Measurements from ENCODE around the gene TNS1. TPM values are rescaled to one million over a fixed set of nuclear protein-coding genes. Genes with fewer than 3 reads are reported as not detected.

Gene TNS1
- total and polyA plus RNA-seq, 4 donors: 67.0 to 377 (median 208) TPM

GRCh38 chr2:217803653-217803960 is 199.2 kb downstream of the TNS1 start:
- no peak overlapping the region for H3K9ac ChIP-seq (ENCODE audit: insufficient read depth in 1 of 2, low read length in 2 of 2)
- 67 to 74% methylated on average over 3 of the region's 3 CpGs for WGBS, 2 donors
- peaks cover 39 to 60% (median 57%) of the 10 kb centered on the region in 4 donors for H3K36me3 ChIP-seq (ENCODE audit: control insufficient read depth in 4 of 4, insufficient read depth in 4 of 4, low read length in 4 of 4)
- peaks cover 0 to 2% (median 0%) of the 10 kb centered on the region in 4 donors for H3K9me3 ChIP-seq (ENCODE audit: control insufficient read depth in 4 of 4, insufficient read depth in 3 of 4, low read length in 3 of 4)
- H3K27ac ChIP-seq (ENCODE audit: low read depth in 1 of 2, low read length in 1 of 2): peak overlapping the region in 1 of 2 donors; percentile 1
- ATAC-seq (ENCODE audit: insufficient read depth, low FRiP score): no peak
- H3K27me3 ChIP-seq (ENCODE audit: control insufficient read depth in 3 of 3, insufficient read depth in 3 of 3, low read length in 2 of 3): peaks cover 0 to 3% (median 0%) of the 10 kb centered on the region in 3 donors
- TF ChIP-seq, protein P1, sequence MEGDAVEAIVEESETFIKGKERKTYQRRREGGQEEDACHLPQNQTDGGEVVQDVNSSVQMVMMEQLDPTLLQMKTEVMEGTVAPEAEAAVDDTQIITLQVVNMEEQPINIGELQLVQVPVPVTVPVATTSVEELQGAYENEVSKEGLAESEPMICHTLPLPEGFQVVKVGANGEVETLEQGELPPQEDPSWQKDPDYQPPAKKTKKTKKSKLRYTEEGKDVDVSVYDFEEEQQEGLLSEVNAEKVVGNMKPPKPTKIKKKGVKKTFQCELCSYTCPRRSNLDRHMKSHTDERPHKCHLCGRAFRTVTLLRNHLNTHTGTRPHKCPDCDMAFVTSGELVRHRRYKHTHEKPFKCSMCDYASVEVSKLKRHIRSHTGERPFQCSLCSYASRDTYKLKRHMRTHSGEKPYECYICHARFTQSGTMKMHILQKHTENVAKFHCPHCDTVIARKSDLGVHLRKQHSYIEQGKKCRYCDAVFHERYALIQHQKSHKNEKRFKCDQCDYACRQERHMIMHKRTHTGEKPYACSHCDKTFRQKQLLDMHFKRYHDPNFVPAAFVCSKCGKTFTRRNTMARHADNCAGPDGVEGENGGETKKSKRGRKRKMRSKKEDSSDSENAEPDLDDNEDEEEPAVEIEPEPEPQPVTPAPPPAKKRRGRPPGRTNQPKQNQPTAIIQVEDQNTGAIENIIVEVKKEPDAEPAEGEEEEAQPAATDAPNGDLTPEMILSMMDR (IDR thresholded peaks at IDR 0.05; ENCODE audit: control extremely low read depth, extremely low read depth): no peak
- no peak overlapping the region for H3K4me3 ChIP-seq
- DNase-seq: peak in 1 of 3 donors; percentile 7
- peaks cover 0 to 25% (median 12%) of the 10 kb centered on the region in 5 donors for H3K4me1 ChIP-seq (ENCODE audit: control insufficient read depth in 5 of 5, insufficient read depth in 5 of 5, low read length in 5 of 5)

DNA sequence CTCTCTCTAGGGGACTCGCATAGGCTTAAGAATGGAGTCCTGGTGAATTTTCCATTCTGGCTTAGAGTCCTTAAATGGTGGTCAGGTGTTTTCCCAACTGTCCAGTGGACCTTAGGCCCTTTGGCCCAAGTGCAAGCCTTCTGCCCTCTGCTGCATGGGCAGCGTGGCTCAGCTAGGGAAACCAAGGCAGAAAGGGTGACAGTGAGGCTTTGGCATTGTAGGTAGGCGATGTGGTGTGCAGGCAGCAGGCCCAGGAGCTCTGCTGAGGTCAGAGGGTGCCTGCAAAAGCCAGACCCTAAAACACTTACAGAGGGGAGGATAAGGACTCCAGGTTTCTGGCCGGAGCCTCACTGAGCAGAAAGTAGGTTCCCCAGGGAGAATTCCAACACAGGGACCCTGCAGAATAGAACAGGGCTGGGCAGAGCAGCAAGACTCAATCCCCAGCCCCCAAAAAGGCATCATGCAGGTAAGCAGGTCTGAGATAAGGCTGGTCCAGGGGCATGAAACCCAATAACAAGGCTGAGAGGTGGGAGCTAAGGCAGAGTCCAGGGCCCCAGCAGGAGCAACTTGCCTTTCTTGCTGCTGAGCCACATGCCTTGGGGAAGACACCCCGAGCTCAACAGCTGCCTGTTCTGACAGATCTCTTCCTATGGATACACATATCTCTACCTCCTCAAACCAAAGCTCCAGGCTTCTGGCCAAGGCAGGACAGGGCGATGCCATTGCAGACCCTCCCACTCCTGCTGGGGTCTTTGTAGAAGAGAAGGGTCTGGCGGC is 199.7 kb downstream of the TNS1 start:
- Histone ChIP-seq H3K27me3 (ENCODE audit: control insufficient read depth in 3 of 3, insufficient read depth in 3 of 3, low read length in 2 of 3) (peaks cover 0 to 3% (median 0%) of the 10 kb centered on the region in 3 donors), H3K27ac (ENCODE audit: low read depth in 1 of 2, low read length in 1 of 2) (peak overlapping the region in 1 of 2 donors; percentile 1), H3K9me3 (ENCODE audit: control insufficient read depth in 4 of 4, insufficient read depth in 3 of 4, low read length in 3 of 4) (peaks cover 0 to 2% (median 0%) of the 10 kb centered on the region in 4 donors), H3K36me3 (ENCODE audit: control insufficient read depth in 4 of 4, insufficient read depth in 4 of 4, low read length in 4 of 4) (peaks cover 33 to 55% (median 52%) of the 10 kb centered on the region in 4 donors), H3K4me1 (ENCODE audit: control insufficient read depth in 5 of 5, insufficient read depth in 5 of 5, low read length in 5 of 5) (peaks cover 0 to 25% (median 12%) of the 10 kb centered on the region in 5 donors), H3K9ac (ENCODE audit: insufficient read depth in 1 of 2, low read length in 2 of 2) (no peak overlapping the region), H3K4me3 (no peak overlapping the region)
- 88 to 95% methylated on average over 7 of the region's 7 CpGs for WGBS, 2 donors
- peak in 1 of 3 donors; percentile 7 for DNase-seq
- ATAC-seq (ENCODE audit: insufficient read depth, low FRiP score): no peak
- TF ChIP-seq, protein P1 (IDR thresholded peaks at IDR 0.05; ENCODE audit: control extremely low read depth, extremely low read depth): no peak

GRCh38 chr2:217802266-217802665 is 200.5 kb downstream of the TNS1 start:
- peaks cover 27 to 51% (median 46%) of the 10 kb centered on the region in 4 donors for H3K36me3 ChIP-seq (ENCODE audit: control insufficient read depth in 4 of 4, insufficient read depth in 4 of 4, low read length in 4 of 4)
- DNase-seq (peak in 1 of 3 donors; percentile 7), ATAC-seq (ENCODE audit: insufficient read depth, low FRiP score) (no peak)
- peaks cover 3 to 30% (median 12%) of the 10 kb centered on the region in 5 donors for H3K4me1 ChIP-seq (ENCODE audit: control insufficient read depth in 5 of 5, insufficient read depth in 5 of 5, low read length in 5 of 5)
- H3K9ac ChIP-seq (ENCODE audit: insufficient read depth in 1 of 2, low read length in 2 of 2): no peak overlapping the region
- 85 to 91% methylated on average over 4 of the region's 4 CpGs for WGBS, 2 donors
- TF ChIP-seq, protein P1 (IDR thresholded peaks at IDR 0.05; ENCODE audit: control extremely low read depth, extremely low read depth): no peak
- H3K27me3 ChIP-seq (ENCODE audit: control insufficient read depth in 3 of 3, insufficient read depth in 3 of 3, low read length in 2 of 3): peaks cover 0 to 3% (median 0%) of the 10 kb centered on the region in 3 donors
- H3K9me3 ChIP-seq (ENCODE audit: control insufficient read depth in 4 of 4, insufficient read depth in 3 of 4, low read length in 3 of 4): peaks cover 0 to 2% (median 0%) of the 10 kb centered on the region in 4 donors
- no peak overlapping the region for H3K4me3 ChIP-seq
- no peak overlapping the region for H3K27ac ChIP-seq (ENCODE audit: low read depth in 1 of 2, low read length in 1 of 2)
